Hematopoietic multipotent progenitor cell treated with erythropoietin and hydrocortisone succinate and interleukin-3 and kit ligand, for 17 days (in vitro differentiated cells): ENCODE data around the gene BEST1.

Experiments used
- DNase-seq: peaks from one replicate; pipeline ENCODE4 v3.0.0-alpha.2; 2015; ENCODE audit warnings: low spot score

The BEST1 gene

DNA sequence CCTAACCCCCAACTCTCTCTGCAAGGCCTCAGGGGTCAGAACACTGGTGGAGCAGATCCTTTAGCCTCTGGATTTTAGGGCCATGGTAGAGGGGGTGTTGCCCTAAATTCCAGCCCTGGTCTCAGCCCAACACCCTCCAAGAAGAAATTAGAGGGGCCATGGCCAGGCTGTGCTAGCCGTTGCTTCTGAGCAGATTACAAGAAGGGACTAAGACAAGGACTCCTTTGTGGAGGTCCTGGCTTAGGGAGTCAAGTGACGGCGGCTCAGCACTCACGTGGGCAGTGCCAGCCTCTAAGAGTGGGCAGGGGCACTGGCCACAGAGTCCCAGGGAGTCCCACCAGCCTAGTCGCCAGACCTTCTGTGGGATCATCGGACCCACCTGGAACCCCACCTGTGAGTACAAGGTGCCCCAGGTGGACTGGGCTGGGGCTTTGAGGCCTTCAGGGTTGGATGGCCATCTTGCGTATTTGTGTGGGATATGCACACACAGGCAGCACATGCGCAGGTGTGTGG is at the start of gene BEST1:
TSS of gene BEST1 (plus strand) at position 317 of the 513 bp plus-strand sequence. CDS start 1,456 bp downstream, outside the sequence.
- no peak for DNase-seq

DNA sequence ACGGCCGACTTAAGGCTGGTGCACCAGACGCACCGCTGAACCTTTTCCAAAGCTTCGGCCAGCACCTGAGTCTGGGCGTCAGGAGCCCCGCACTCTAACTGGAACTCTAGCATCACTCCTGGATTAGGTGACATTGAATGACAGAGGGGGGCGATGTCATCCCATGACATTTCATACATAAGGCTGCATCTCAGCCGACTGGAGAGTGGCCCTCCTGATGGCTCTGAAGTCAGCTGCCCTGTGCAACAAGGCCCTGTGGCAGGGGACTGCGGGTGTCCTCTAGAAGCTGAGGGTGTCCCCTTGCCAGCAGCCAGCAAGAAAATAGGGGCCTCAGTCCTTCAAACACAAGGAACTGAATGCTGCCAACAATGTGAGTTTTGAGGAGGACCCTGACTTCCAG is 48.8 kb upstream of the BEST1 start:
- peak; percentile 29 for DNase-seq

DNA sequence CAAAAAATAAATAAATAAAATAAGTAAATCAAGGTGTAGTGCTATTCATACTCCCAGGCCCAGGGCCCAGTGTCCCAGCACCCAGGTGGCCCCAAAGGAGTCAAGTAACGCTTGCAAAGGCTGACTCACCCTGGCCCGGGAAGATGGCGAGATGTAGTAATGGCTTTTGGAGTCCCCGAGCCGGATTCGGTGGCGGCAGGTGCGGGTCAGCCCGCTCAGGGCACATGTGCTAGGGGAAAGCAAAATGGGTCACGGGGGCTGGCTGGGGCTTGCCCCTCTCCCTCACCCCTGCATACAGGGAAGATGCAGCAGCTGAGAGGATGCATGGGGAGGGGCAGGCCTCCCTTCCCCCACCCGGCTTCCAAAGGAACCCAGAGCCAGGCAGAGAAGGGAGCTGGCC is 47.8 kb upstream of the BEST1 start:
- no peak for DNase-seq

DNA sequence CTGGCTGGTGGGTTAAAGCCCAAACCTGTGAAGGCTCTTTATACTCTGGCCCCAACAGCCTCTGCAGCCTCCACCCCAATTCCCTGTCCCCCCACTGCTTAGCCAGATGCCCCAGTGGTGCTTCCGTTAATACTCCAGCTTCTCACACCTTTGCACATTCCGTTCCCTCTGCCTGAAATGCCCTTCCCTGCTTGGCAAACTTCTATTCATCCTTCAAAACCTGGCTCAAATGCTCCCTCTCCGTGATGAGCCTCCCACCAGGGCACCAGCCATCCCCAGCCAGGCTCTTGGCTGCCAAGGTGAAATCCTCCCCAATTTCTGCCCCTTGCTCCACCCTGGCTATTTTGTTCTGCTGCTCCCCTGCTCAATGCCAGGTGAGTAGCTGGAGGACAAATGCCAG is 46.3 kb upstream of the BEST1 start:
- DNase-seq: no peak

DNA sequence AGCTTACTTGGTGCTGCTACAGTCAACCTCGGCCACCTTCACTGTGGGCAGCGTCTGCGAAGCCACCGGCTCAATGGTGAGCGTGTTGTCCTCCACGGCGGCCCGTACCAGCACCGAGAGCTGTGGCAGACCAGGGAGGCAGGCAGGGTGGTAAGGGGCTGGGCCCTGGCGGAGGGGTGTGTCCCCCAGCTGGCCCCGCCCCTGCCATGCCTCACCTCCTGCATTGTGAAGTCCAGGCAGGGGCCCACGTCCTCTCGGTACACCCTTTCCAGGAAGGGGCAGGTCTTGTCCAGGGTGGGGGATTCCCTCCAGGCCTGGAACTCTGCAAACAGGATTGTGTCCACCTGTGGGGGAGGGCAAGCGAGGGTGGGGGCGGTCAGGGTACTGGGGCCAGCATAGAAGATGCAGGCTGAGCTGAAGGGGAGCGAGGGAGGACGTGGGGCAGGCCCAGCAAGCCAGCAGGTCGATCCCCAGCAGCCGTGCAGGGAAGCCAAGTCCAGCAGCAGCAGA is 45.6 kb upstream of the BEST1 start:
- DNase-seq: no peak

DNA sequence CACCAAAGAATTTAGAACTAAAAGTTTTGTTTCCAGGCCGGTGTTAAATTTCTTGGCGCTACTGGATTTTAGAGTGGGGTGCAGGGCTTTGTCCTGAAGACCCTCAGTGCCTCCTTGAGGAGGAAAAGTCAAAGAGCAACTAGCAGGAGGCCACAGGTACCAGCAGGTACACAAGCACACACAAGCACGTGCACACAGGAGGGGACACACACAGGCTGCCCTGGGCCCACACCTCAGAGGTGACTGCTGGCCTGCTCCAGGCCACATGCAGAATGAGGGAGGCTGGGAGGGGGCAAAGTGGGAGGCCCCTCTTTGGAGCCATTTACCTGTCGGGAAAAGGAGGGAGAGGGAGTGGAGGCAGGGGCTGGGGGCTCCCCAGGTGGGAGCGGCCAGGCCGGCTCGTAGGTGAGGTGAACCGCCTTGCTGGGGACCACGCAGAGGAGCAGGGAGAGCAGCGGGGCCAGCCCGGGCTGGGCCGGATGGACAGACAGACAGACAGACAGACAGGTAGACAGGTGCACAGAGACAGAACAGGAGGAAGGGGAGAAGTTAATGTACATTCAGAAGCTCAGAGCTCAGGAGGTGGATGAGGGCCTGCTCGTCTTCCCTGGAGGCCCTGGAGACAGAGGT is 45.0 kb upstream of the BEST1 start:
- DNase-seq: no peak

DNA sequence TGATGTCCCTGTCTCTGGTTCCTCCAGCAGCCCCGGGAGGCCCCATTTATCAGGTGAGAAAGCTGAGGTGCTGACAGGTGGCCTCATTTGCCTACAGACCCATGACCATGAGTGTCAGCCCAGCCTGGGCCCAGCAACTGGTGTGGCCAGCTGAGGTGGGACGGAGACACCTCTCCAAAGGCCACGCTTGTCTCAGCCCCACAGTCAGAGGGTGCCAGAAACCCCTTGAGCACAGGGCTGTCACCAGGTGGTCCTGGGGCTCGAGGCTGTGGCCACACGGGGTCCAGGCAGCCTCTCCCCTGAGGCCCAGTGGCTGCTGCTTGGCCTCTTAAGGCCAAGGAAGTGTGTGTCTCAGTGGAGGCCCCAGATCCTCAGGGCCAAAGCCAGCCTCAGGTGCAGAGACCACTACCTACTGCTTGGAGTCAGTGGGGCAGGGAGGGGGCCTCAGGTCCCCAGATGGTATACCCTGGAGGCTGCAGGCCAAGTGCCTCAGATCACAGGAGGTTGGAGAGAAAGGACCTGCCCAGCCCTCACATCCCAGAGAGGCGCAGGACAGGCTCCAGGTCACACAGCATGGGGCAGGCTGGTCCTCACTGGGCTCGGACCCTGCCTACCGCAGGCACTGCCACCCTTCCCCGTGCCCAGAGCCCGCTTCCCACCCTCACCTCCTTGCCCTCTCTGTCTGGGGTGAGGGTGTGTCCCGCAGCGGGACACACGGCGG is 44.2 kb upstream of the BEST1 start:
- DNase-seq: no peak

DNA sequence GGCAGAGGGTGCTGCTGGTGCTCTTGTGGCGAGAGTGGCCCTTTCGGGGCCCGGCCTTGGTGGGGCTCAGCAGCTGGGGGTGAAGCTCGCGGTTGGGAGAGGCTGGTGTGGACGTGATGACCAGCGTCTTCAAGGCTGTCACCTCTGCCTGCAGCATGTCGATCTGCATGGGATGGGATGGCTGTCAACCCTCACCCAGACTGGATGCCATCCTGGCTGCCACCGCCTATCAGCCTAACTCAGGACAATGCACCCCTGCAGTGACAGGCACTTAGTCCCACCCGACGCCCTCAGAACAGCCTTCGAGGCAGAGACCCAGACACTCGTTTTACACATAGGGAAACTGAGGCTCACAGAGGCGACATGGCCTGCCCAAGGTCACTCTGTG is 43.6 kb upstream of the BEST1 start:
- no peak for DNase-seq

DNA sequence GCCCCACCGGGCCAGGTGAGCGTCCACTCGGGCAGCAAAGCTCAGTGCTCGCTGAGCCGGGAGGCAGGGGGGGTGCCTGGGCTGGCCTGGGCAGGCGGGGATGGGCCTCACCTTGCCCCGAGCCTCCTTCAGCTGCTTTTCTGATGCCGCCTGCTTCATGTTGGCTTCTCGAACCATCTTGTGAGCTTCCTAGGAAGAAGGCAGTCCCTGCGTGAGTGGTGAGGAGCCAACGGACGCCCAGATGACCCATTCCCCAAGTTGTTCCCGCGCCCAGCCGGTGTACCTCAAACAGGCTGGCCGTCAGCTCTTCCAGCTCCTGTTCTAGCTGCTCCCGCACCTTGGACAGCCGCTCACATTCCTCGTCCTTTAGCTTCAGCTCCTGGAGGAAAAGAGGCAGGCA is 42.9 kb upstream of the BEST1 start:
- DNase-seq: no peak

DNA sequence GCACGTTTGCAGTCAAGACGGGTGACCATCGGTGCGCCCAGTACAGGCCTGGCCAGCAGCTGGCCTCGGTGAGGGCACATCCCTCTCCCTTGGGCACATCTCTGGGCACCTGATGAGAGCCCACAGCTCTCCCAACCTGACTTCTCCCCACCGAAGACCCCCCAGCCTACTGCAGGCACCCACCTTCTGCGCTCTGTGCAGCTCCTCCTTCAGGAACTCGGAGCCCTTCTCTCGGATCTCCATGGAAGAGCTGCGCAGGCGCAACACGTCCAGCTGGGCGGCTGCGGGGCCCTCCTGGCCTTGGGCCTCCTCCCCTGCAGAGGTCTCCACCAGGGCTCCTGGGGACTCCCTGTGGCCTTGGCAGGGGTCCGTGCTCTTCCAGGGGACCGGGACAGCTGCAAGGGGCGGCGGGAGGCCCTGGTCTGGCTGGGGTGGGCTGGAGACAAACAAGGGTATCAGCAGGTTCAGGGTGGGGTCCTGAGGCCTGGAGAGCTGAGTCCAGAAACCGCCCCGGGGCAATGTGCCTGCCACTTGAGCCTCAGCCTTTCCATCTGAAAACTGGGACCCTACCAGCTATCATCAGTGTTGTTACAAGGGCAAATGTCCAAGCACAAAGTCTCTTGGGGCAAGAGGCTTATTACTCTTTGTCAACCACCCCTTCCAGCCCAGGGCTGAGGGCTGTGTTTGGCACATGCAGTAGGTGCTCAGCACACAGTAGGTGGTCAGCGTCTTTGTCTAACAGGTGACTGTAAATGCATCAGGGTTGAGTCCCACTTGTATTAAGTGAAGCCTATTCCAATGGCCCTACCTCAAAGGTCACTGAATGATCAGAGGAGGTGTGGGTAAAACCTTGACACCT is 42.1 kb upstream of the BEST1 start:
- DNase-seq: no peak

DNA sequence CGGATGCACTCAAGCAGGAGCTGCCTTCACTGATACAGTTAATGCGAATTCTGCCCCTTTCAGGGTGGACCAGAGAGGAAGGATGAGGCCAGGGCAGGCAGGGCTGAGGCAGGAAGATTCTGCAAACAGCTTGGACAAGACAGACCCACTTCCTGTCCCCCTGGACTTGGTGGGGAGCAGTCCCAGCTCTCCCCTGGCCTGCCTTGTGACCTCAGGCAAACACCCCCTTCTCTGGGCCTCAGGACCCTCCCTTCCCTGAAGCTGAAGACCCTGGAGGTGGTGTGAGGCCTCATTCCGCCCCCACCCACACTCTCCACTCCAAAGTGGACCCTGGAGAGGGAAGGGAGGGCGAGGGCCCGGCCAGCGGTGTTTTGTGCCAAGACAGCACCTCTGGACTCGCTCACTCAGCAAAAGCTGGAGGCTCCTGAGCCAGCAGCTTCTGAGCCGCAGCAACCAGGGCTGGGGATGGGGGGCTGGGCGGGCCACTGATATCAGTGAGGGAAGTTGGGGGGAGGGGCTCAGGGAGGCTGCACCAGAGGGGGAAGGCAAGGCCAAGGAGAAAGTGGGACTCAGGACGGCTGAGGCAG is 41.3 kb upstream of the BEST1 start:
- DNase-seq: no peak

DNA sequence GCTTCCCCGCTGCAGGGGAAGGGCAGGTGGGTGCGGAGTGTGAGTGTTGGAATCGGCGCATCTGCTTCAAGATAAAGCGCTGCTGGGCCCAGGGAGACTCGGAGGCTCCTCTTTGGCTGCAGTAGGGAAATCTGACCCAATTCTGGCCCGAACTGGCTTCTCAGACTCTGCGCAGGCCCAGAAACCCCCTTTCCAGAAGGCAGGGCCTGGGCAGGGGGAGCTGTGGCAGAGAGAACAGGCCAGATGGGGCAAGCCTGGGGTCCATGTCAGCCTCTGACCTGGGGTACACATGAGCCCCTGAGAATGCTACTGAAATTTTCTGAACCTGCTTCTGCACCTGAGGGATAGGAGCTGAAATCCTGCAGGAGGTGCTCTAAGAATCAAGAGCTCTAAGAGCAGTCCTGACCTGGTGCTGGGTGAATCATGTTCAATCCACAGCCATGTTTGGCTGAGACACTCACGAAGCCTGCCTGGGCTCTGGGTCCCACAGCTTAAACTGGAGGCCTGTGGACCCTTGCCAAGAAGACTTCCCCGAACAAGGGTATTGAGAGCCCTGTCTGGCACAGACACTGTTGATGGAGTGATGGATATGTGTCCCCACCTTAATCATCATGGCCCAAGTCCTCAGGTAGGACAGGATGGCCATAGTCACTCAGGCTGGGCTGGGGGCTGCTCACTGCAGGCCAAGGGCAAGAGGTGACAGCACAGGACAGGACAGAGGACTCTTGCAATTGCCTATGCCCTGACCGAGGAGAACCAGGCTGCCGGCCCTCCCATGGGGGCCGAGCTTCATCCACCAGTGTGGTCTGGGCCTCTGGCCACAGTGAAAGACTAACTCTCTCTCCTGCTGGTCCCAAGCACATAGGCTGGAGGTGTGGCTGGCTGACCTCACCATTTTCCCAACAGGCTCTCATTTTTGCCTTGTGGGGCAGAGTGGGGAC is 39.7 kb upstream of the BEST1 start:
- no peak for DNase-seq

DNA sequence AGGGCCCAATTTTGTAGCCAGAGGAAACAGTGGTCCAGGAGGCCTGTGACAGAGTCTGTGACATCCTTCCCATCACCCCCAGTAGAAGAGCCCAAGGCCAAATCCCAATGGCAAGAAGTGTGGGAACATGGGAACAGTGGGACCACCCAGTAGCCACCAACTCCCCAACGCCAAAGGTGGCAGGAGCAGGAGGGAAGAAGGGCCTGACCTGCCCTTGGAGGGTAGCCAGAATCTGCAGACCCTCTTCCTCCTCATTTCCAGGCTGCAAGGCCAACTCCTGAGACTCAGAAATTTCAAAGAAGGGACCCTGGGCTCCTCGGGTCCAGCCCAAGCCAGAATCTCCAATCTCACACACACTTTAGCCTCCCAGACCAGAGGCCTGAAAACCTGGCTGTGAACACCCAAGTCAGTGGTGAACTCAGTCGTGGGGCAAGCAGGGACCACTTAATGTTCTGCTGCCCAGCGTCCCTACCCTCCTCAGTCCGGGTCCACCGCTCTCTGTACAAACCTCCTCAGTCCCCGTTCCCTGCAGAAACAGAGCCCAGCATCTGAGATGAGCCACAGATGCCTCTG is 38.9 kb upstream of the BEST1 start:
- DNase-seq: no peak

DNA sequence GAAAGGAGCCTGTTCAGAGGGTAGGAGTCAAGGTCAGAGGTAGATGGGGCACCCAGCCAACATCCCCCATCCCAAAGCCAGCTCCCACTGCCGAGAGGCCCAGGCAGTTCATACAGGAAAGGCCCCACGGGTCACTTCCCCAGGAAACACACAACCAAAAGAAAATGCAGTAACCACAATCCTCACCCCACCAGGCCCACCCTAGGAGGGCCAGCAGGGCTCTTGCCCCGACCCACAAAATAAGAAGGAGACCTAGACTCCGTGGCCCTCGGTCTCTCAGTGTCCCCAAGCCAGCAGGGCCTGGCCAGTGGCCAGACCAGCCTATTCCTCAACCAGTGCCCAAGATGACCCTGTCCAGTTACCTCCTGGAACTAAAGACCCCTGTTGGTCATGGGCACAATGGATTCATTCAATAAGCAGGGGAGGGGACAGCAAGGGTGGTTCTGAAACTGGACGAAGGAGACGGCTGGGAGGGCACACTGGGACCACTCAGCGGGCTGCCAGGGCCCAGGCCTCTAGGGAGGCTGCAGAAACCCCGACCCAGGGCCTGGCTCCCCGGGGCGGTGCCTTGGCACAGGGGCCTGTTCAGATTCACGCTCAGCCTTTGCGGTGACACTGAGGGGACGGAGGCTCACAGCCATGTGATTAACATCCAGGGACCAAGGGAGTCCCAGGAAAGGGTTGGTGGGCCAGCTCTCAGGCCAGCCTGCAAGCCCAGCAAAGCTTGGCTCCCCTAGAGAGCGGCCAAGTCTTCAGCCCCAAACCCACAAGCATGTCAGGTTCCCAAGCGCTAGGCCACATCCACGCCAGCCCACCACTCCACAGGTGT is 38.2 kb upstream of the BEST1 start:
- no peak for DNase-seq

DNA sequence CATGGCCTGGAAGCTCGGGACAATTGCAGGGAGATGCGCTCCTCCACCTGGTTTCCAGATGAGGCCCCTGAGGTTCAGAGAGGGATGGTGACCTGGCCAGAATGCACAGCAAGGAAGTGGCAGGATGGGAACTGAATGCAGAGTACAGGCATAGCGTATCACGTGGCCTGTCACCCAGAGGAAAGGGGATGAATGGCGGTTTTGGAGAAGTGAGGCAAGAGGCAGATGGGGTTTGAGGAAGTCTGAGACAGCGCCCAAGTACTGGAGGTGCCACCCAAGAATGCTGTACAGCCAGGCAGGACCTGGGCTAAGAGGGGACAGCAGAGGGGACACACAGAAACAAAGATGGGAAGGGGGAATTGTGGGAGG is 37.6 kb upstream of the BEST1 start:
- DNase-seq: no peak

DNA sequence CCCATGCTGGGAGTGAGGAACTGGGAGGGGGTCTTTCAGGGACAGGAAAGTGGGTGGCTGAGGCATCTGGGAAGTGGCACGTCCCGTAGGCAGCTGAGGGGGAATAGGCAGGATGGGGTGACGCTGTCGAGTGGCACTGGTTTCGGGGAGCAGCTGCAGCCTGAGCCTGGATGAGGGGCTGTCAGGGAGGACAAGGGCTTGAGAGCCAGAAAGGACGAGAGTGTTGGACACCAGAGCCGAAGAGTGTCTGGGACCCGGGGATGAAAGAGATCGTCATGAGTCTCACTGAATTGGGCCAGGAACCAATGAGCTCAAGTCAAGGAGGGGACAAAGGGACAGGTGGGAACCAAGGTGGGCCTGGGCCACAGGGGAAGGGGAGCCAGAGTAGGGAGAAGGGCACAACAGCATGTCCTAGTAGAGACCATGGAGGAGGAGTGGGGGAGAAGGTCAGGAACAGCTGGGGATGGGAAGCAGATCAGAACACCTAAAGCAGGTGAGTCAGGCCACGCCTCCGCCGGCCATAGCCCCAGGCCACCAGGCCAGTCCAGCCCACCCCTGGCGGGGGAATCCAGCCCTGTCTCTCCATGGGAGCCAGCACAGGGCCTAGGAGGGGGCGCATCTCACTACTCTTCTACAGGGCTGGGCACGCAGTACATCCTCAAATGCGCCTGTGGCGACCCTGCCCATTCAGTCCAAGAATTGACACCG is 37.0 kb upstream of the BEST1 start:
- DNase-seq: no peak

DNA sequence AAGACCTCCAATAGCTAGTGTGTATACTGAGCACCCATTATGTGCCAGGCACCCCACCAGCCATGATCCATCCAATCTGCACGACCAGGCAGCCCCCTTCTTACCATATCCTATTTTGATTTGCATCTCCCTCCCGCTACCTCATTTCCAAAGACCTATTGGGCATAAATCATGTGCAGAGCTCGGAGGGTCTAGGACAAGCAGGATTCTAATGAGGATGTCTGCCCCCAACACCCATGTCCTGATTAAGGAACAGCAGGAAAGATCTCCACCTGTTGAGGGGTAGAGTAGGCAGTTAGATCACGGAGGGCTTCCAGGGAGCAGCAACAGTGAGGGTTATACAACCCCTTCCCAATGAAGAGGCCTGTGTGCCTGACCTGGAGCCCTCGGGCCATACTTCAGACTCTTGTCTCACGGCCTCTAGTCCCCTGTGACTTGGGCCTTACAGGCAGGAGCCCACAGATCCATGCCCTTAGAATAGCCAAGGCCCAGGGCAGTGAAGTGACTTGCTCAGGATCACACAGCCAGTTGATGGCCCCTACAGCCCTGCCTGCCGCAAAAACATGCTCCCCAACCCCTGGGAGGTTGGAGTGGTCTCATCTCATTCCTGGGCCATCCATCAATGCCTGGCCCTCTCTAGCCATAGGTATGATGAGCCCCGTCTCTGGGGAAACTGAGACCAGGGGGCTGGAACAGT is 36.3 kb upstream of the BEST1 start:
- no peak for DNase-seq

DNA sequence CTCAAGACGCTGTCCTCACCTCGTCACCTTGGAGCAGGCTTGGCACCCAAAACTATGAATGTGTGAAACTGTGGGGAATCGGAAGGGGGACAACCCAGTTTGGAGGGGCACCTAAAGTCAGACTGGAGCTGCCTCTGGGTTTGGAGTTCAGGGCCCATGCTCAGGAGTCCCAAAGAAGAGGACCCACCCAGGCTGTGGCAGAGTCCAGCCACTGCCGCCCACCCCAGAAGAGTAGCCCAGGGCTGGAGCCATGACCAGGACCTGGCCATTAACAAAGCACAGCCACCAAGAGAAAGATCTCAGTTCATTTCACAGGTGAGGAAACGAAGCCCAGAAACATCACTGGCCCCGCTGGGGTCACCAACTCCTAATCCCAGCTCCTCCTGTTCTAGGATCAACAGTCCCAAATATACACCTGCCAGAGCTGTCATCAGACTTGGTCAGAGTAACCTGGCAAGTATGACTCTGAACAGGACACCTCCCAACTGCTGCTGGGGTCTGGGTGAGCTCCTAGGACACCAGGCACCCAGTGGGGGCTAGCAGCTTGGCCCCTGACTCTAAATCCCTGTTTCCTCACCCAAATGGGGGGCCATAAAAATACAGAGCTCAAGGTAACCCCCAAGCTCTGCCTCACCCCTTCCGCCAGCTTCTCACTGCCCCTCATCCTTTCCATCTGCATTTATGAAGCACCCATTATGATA is 35.5 kb upstream of the BEST1 start:
- no peak for DNase-seq
